ENCODE data around the gene DOK6.

DOK6 gene

GRCh38 chr18:69780851-69781250 is 380.2 kb downstream of the DOK6 start:
- no peak overlapping the region for H3K4me3 Mint-ChIP-seq
- H3K4me1 Mint-ChIP-seq: no peaks in the 10 kb centered on the region
- no peaks in the 10 kb centered on the region for H3K36me3 Mint-ChIP-seq
- DNase-seq (ENCODE audit: low spot score in 2 of 2) (no peak), ATAC-seq (no peak)
- H3K9me3 Mint-ChIP-seq: no peaks in the 10 kb centered on the region
- no peak overlapping the region for H3K27ac Mint-ChIP-seq

GRCh38 chr18:69784815-69785214 is 384.1 kb downstream of the DOK6 start:
- H3K36me3 Mint-ChIP-seq: no peaks in the 10 kb centered on the region
- H3K9me3 Mint-ChIP-seq: no peaks in the 10 kb centered on the region
- DNase-seq (ENCODE audit: low spot score in 2 of 2): no peak
- H3K4me1 Mint-ChIP-seq: peaks cover 5% of the 10 kb centered on the region
- no peak overlapping the region for H3K27ac Mint-ChIP-seq
- no peak overlapping the region for H3K4me3 Mint-ChIP-seq
- no peak for ATAC-seq

- ATAC-seq: no peak
- Mint-ChIP-seq H3K36me3 (no peaks in the 10 kb centered on the region), H3K4me3 (no peak overlapping the region), H3K27ac (no peak overlapping the region), H3K4me1 (peaks cover 5% of the 10 kb centered on the region), H3K9me3 (no peaks in the 10 kb centered on the region)
- DNase-seq (ENCODE audit: low spot score in 2 of 2): no peak
Observed at GRCh38 chr18:69785466-69785865, 384.8 kb downstream of the DOK6 start.

GRCh38 chr18:69786427-69786826 is 385.7 kb downstream of the DOK6 start:
- Mint-ChIP-seq H3K9me3 (no peaks in the 10 kb centered on the region), H3K4me3 (no peak overlapping the region), H3K27ac (no peak overlapping the region), H3K4me1 (peaks cover 5% of the 10 kb centered on the region), H3K36me3 (peaks cover 1% of the 10 kb centered on the region)
- ATAC-seq: no peak
- no peak for DNase-seq (ENCODE audit: low spot score in 2 of 2)

- Mint-ChIP-seq H3K4me3 (no peak overlapping the region), H3K27ac (no peak overlapping the region), H3K9me3 (no peaks in the 10 kb centered on the region), H3K36me3 (peaks cover 11% of the 10 kb centered on the region), H3K4me1 (peaks cover 5% of the 10 kb centered on the region)
- no peak for ATAC-seq
- no peak for DNase-seq (ENCODE audit: low spot score in 2 of 2)
Observed at GRCh38 chr18:69787825-69788547, 387.3 kb downstream of the DOK6 start.

GRCh38 chr18:69789794-69790193 is 389.1 kb downstream of the DOK6 start:
- H3K36me3 Mint-ChIP-seq: peaks cover 11% of the 10 kb centered on the region
- no peak for ATAC-seq
- H3K27ac Mint-ChIP-seq: no peak overlapping the region
- H3K4me1 Mint-ChIP-seq: peaks cover 5% of the 10 kb centered on the region
- H3K9me3 Mint-ChIP-seq: no peaks in the 10 kb centered on the region
- no peak for DNase-seq (ENCODE audit: low spot score in 2 of 2)
- no peak overlapping the region for H3K4me3 Mint-ChIP-seq

- no peaks in the 10 kb centered on the region for H3K9me3 Mint-ChIP-seq
- H3K36me3 Mint-ChIP-seq: peaks cover 11% of the 10 kb centered on the region
- ATAC-seq (no peak), DNase-seq (ENCODE audit: low spot score in 2 of 2) (no peak)
- H3K27ac Mint-ChIP-seq: no peak overlapping the region
- H3K4me1 Mint-ChIP-seq: peaks cover 5% of the 10 kb centered on the region
- no peak overlapping the region for H3K4me3 Mint-ChIP-seq
Observed at GRCh38 chr18:69790649-69791048, 390.0 kb downstream of the DOK6 start.

- Mint-ChIP-seq H3K4me1 (no peaks in the 10 kb centered on the region), H3K27ac (no peak overlapping the region), H3K36me3 (peaks cover 11% of the 10 kb centered on the region), H3K9me3 (no peaks in the 10 kb centered on the region), H3K4me3 (no peak overlapping the region)
- no peak for DNase-seq (ENCODE audit: low spot score in 2 of 2)
- no peak for ATAC-seq
Observed at GRCh38 chr18:69795791-69796190, 395.1 kb downstream of the DOK6 start.

- DNase-seq (ENCODE audit: low spot score in 2 of 2) (no peak), ATAC-seq (no peak)
- no peak overlapping the region for H3K4me3 Mint-ChIP-seq
- peaks cover 2% of the 10 kb centered on the region for H3K9me3 Mint-ChIP-seq
- H3K27ac Mint-ChIP-seq: no peak overlapping the region
- peaks cover 5% of the 10 kb centered on the region for H3K36me3 Mint-ChIP-seq
- peaks cover 1% of the 10 kb centered on the region for H3K4me1 Mint-ChIP-seq
Observed at GRCh38 chr18:69804776-69805501, 404.3 kb downstream of the DOK6 start.

- Mint-ChIP-seq H3K4me3 (no peak overlapping the region), H3K36me3 (peaks cover 5% of the 10 kb centered on the region), H3K9me3 (peaks cover 6% of the 10 kb centered on the region), H3K27ac (no peak overlapping the region), H3K4me1 (peaks cover 4% of the 10 kb centered on the region)
- DNase-seq (ENCODE audit: low spot score in 2 of 2): no peak
- ATAC-seq: no peak
Observed at GRCh38 chr18:69808399-69808798, 407.7 kb downstream of the DOK6 start.

- Mint-ChIP-seq H3K4me3 (no peak overlapping the region), H3K27ac (no peak overlapping the region), H3K9me3 (peaks cover 6% of the 10 kb centered on the region), H3K36me3 (peaks cover 16% of the 10 kb centered on the region), H3K4me1 (peaks cover 10% of the 10 kb centered on the region)
- ATAC-seq (no peak), DNase-seq (ENCODE audit: low spot score in 2 of 2) (no peak)
Observed at GRCh38 chr18:69813559-69813958, 412.9 kb downstream of the DOK6 start.

- no peak for ATAC-seq
- Mint-ChIP-seq H3K4me3 (no peak overlapping the region), H3K4me1 (peaks cover 9% of the 10 kb centered on the region), H3K36me3 (peaks cover 16% of the 10 kb centered on the region), H3K27ac (no peak overlapping the region), H3K9me3 (peaks cover 4% of the 10 kb centered on the region)
- DNase-seq (ENCODE audit: low spot score in 2 of 2): no peak
Observed at GRCh38 chr18:69814861-69815385, 414.2 kb downstream of the DOK6 start.

GRCh38 chr18:69817335-69817940 is 416.8 kb downstream of the DOK6 start:
- ATAC-seq: peak; percentile 16
- Mint-ChIP-seq H3K36me3 (peaks cover 23% of the 10 kb centered on the region), H3K27ac (no peak overlapping the region), H3K4me1 (peaks cover 6% of the 10 kb centered on the region), H3K4me3 (no peak overlapping the region), H3K9me3 (no peaks in the 10 kb centered on the region)
- no peak for DNase-seq (ENCODE audit: low spot score in 2 of 2)

GRCh38 chr18:69819460-69819859 is 418.8 kb downstream of the DOK6 start:
- H3K4me3 Mint-ChIP-seq: no peak overlapping the region
- DNase-seq (ENCODE audit: low spot score in 2 of 2): no peak
- no peaks in the 10 kb centered on the region for H3K9me3 Mint-ChIP-seq
- no peak for ATAC-seq
- H3K27ac Mint-ChIP-seq: no peak overlapping the region
- peaks cover 21% of the 10 kb centered on the region for H3K36me3 Mint-ChIP-seq
- H3K4me1 Mint-ChIP-seq: peaks cover 6% of the 10 kb centered on the region

GRCh38 chr18:69820538-69820937 is 419.9 kb downstream of the DOK6 start:
- no peak for DNase-seq (ENCODE audit: low spot score in 2 of 2)
- H3K4me3 Mint-ChIP-seq: no peak overlapping the region
- peaks cover 6% of the 10 kb centered on the region for H3K4me1 Mint-ChIP-seq
- H3K27ac Mint-ChIP-seq: no peak overlapping the region
- no peaks in the 10 kb centered on the region for H3K9me3 Mint-ChIP-seq
- no peak for ATAC-seq
- peaks cover 13% of the 10 kb centered on the region for H3K36me3 Mint-ChIP-seq

GRCh38 chr18:69830189-69830588 is 429.5 kb downstream of the DOK6 start:
- H3K36me3 Mint-ChIP-seq: peaks cover 45% of the 10 kb centered on the region
- H3K4me3 Mint-ChIP-seq: no peak overlapping the region
- H3K4me1 Mint-ChIP-seq: no peaks in the 10 kb centered on the region
- ATAC-seq (no peak), DNase-seq (ENCODE audit: low spot score in 2 of 2) (no peak)
- no peaks in the 10 kb centered on the region for H3K9me3 Mint-ChIP-seq
- no peak overlapping the region for H3K27ac Mint-ChIP-seq

Measured in stimulated activated effector memory CD8-positive, alpha-beta T cell treated with anti-CD3 and anti-CD28 coated beads, Interleukin-12 subunit alpha, Interleukin-12 subunit beta, amount 100 ng/mL, for 72 hours (primary cell).